GM12878 (cell line): ENCODE data around the gene CYBC1. TPM values are rescaled to one million over a fixed set of nuclear protein-coding genes. Genes with fewer than 3 reads are reported as not detected.

Experiments
- ATF7 ChIP-seq: fragments of 450-650 bp; IDR thresholded peaks from 2 replicates; pipeline ENCODE4 v1.6.1; 2016; ENCODE audit warnings: low read depth, mild to moderate bottlenecking
- BACH1 ChIP-seq: fragments of 450-650 bp; IDR thresholded peaks from 2 replicates; pipeline ENCODE4 v1.6.1; 2017; ENCODE audit warnings: mild to moderate bottlenecking, borderline replicate concordance
- BRCA1 ChIP-seq: IDR thresholded peaks from 2 replicates; pipeline ENCODE4 v1.6.1; 2011; ENCODE audit warnings: low read depth, low read length, improper control_type of control experiment
- CBFB ChIP-seq: IDR thresholded peaks from 2 replicates; pipeline ENCODE4 v1.6.1; 2016; ENCODE audit warnings: antibody characterized with exemption, low read depth
- DPF2 ChIP-seq: fragments of 450-650 bp; IDR thresholded peaks from 2 replicates; pipeline ENCODE4 v1.6.1; 2017; ENCODE audit warnings: mild to moderate bottlenecking
- EGR1 ChIP-seq, 2 experiments: IDR thresholded peaks; 1 replicate in 1 of 2; 2 replicates in 1 of 2; pipeline ENCODE4 v1.6.1; 2011 to 2012; ENCODE audit warnings: low read depth in 2 of 2, low read length in 2 of 2, borderline replicate concordance in 1 of 2, mild to moderate bottlenecking in 1 of 2, moderate library complexity in 1 of 2
- FOXM1 ChIP-seq: IDR thresholded peaks from 2 replicates; pipeline ENCODE4 v1.6.1; 2012; ENCODE audit warnings: low read depth, mild to moderate bottlenecking, inconsistent platforms, low read length, moderate library complexity
- GABPA ChIP-seq: IDR thresholded peaks from 2 replicates; pipeline ENCODE4 v1.6.1; 2014; ENCODE audit warnings: antibody characterized with exemption, low read depth, mild to moderate bottlenecking, inconsistent platforms
- HDGF ChIP-seq: fragments of 450-650 bp; IDR thresholded peaks from 2 replicates; pipeline ENCODE4 v1.6.1; 2016; ENCODE audit warnings: antibody characterized with exemption
- LARP7 ChIP-seq: fragments of 450-650 bp; IDR thresholded peaks from 2 replicates; pipeline ENCODE4 v1.6.1; 2017; ENCODE audit warnings: mild to moderate bottlenecking
- MLLT1 ChIP-seq: fragments of 450-650 bp; IDR thresholded peaks from 2 replicates; pipeline ENCODE4 v1.6.1; 2016; ENCODE audit warnings: mild to moderate bottlenecking
- MYC ChIP-seq: IDR thresholded peaks from 2 replicates; pipeline ENCODE4 v1.6.1; 2011; ENCODE audit warnings: mild to moderate bottlenecking, low read length, moderate library complexity, inconsistent platforms; ENCODE audit not compliant: insufficient read depth, insufficient replicate concordance, insufficient read length, severe bottlenecking
- NFYB ChIP-seq: IDR thresholded peaks from 2 replicates; pipeline ENCODE4 v1.6.1; 2011; ENCODE audit warnings: low read depth, mild to moderate bottlenecking, low read length, improper control_type of control experiment, moderate library complexity; ENCODE audit not compliant: insufficient read depth
- NR2C2 ChIP-seq: IDR thresholded peaks from 2 replicates; pipeline ENCODE4 v1.6.1; 2011; ENCODE audit warnings: borderline replicate concordance, low read depth; ENCODE audit not compliant: control insufficient read depth, insufficient read length
- PAX5 ChIP-seq: IDR thresholded peaks from 2 replicates; pipeline ENCODE4 v1.6.1; 2011; ENCODE audit warnings: low read depth, low read length, borderline replicate concordance
- PML ChIP-seq: IDR thresholded peaks from 2 replicates; pipeline ENCODE4 v1.6.1; 2012; ENCODE audit warnings: low read length, inconsistent platforms
- POU2F2 ChIP-seq: IDR thresholded peaks from 3 replicates; pipeline ENCODE4 v1.6.1; 2011; ENCODE audit warnings: low read depth, mild to moderate bottlenecking, low read length, borderline replicate concordance
- RAD21 ChIP-seq: IDR thresholded peaks from 2 replicates; pipeline ENCODE4 v1.6.1; 2011; ENCODE audit warnings: mild to moderate bottlenecking, low read depth, low read length, moderate library complexity; ENCODE audit not compliant: insufficient read depth
- RB1 ChIP-seq: fragments of 450-650 bp; formaldehyde crosslinking; IDR thresholded peaks from 2 replicates; pipeline ENCODE4 v1.6.1; 2017; ENCODE audit warnings: mild to moderate bottlenecking, borderline replicate concordance
- RELB ChIP-seq: fragments of 450-650 bp; IDR thresholded peaks from 2 replicates; pipeline ENCODE4 v1.6.1; 2017; ENCODE audit warnings: low read depth, mild to moderate bottlenecking, moderate library complexity
- TAF1 ChIP-seq: IDR thresholded peaks from 2 replicates; pipeline ENCODE4 v1.6.1; 2011; ENCODE audit warnings: mild to moderate bottlenecking, low read depth, low read length, borderline replicate concordance
- TCF3 ChIP-seq: IDR thresholded peaks from 2 replicates; pipeline ENCODE4 v1.6.1; 2012; ENCODE audit warnings: low read depth, mild to moderate bottlenecking, low read length, borderline replicate concordance; ENCODE audit not compliant: insufficient read depth
- ZNF687 ChIP-seq: fragments of 450-650 bp; IDR thresholded peaks from 2 replicates; pipeline ENCODE4 v1.6.1; 2017; ENCODE audit warnings: mild to moderate bottlenecking, moderate library complexity
- polyA plus RNA-seq, 11 experiments: library from polyadenylated mRNA; depleted of rRNA in 4 of 11; unstranded in 6 of 11; stranded (reverse) in 5 of 11; fragments of >200 nt; fragmentation: Nextera tagmentation in 4 of 11; fragmentation: Illumina TruSeq in 1 of 11; extraction: Ambion mirVana in 4 of 11; extraction: Trizol in 1 of 11; gene quantifications; 1 replicate in 1 of 11; 2 replicates in 10 of 11; pipeline versions ENCODE4 v1.2.1 to v1.2.3, GENCODE V29; 2011 to 2016; ENCODE audit warnings: inconsistent platforms in 2 of 11, missing spikeins in 2 of 11, low read depth in 1 of 11
- total RNA-seq, 4 experiments: library from RNA; depleted of rRNA in 3 of 4; stranded (reverse); fragments of >200 nt in 3 of 4; fragmentation: Illumina TruSeq in 1 of 4; extraction: Trizol in 1 of 4; gene quantifications; 2 replicates each; pipeline versions ENCODE4 v1.2.1 to v1.2.3, GENCODE V29; 2013 to 2021

Gene CYBC1
- total and polyA plus RNA-seq, 10 of the 15 experiments (the other 5 are each of a cell fraction or from before 2014, with no cell fraction given) = 4.2 to 162 (median 133) TPM

- peak; percentile 81; the same call in 1 of the 2 replicates for TF ChIP-seq ATF7
- TF ChIP-seq RAD21 = 0 out of 2 replicates have a peak, but pooled peaks have one; percentile 6
- no peak for TF ChIP-seq MYC
- TF ChIP-seq TCF3 = peak; percentile 85
- TF ChIP-seq TAF1 = peak; percentile 87
- TF ChIP-seq RELB = peak; percentile 34; the same call in 1 of the 2 replicates
- 0 out of 2 replicates have a peak, but pooled peaks have one; percentile 57 for TF ChIP-seq GABPA
- TF ChIP-seq FOXM1 = no peak; the same call in 1 of the 2 replicates
- peak in 1 of 2 experiments; percentile 75; a peak in 2 of 3 replicates for TF ChIP-seq EGR1 (IDR thresholded peaks at IDR 0.05; ENCODE audit: borderline replicate concordance in 1 of 2, low read depth in 2 of 2, low read length in 2 of 2)
- peak; percentile 75 for TF ChIP-seq ZNF687
- TF ChIP-seq LARP7 = peak; percentile 85; the same call in 1 of the 2 replicates
- peak; percentile 60; the same call in 1 of the 2 replicates for TF ChIP-seq RB1
- TF ChIP-seq POU2F2 = peak; percentile 39; the same call in 1 of the 3 replicates
- TF ChIP-seq BACH1 = peak; percentile 63; the same call in 1 of the 2 replicates
- TF ChIP-seq MLLT1 = peak; percentile 71
- TF ChIP-seq HDGF = 0 out of 2 replicates have a peak, but pooled peaks have one; percentile 63
- TF ChIP-seq CBFB = peak; percentile 56; the same call in 1 of the 2 replicates
- peak; percentile 73; the same call in 1 of the 2 replicates for TF ChIP-seq PML
- no peak for TF ChIP-seq NR2C2
- no peak for TF ChIP-seq BRCA1
- peak; percentile 60; the same call in 1 of the 2 replicates for TF ChIP-seq NFYB
- 0 out of 2 replicates have a peak, but pooled peaks have one; percentile 47 for TF ChIP-seq PAX5
- TF ChIP-seq DPF2 = peak; percentile 95
These were observed 1.2 kb downstream of the CYBC1 start (continued) for GRCh38 chr17:82449131-82449882.
